MG63 (cell line): ENCODE results near the gene UQCC3. TPM values are rescaled to one million over a fixed set of nuclear protein-coding genes. Genes with fewer than 3 reads are reported as not detected.
A peak's percentile ranks its signal among the peaks of the same experiment; 100 is the strongest.

Experiments used
- DNase-seq: peaks from one replicate; pipeline ENCODE4 v3.0.0-alpha.2; 2020
- H3K27me3 ChIP-seq: fragments of 250-450 bp; sonication (Bioruptor Pico); 2 replicates; pipeline ENCODE4 v1.5.1; 2020; ENCODE audit warnings: mild to moderate bottlenecking, moderate library complexity
- H3K36me3 ChIP-seq: fragments of 250-450 bp; sonication (Bioruptor Pico); 2 replicates; pipeline ENCODE4 v1.5.1; 2020; ENCODE audit warnings: mild to moderate bottlenecking, moderate library complexity
- H3K4me3 ChIP-seq: fragments of 250-450 bp; sonication (Bioruptor Pico); 2 replicates; pipeline ENCODE4 v1.5.1; 2020; ENCODE audit warnings: mild to moderate bottlenecking, moderate library complexity
- H3K9me3 ChIP-seq: fragments of 250-450 bp; sonication (Bioruptor Pico); 2 replicates; pipeline ENCODE4 v1.5.1; 2020; ENCODE audit warnings: mild to moderate bottlenecking, moderate library complexity
- total RNA-seq: library from RNA; depleted of rRNA; stranded (reverse); fragments of >200 nt; shearing (Covaris generic); gene quantifications from 2 replicates; pipeline ENCODE4 v1.2.3, GENCODE V29; 2014; ENCODE audit warnings: low replicate concordance; rRNA removed

Gene UQCC3
- total RNA-seq, 1 experiment from 2014 or later: 16.4 TPM

- peak overlapping the region; percentile 23 for H3K4me3 ChIP-seq
- peak; percentile 77 for DNase-seq
- H3K9me3 ChIP-seq: no peaks in the 10 kb centered on the region
- H3K27me3 ChIP-seq: no peaks in the 10 kb centered on the region
- peaks cover 78% of the 10 kb centered on the region for H3K36me3 ChIP-seq
Measured at GRCh38 chr11:62709247-62710000, 38.0 kb downstream of the UQCC3 start.

DNA sequence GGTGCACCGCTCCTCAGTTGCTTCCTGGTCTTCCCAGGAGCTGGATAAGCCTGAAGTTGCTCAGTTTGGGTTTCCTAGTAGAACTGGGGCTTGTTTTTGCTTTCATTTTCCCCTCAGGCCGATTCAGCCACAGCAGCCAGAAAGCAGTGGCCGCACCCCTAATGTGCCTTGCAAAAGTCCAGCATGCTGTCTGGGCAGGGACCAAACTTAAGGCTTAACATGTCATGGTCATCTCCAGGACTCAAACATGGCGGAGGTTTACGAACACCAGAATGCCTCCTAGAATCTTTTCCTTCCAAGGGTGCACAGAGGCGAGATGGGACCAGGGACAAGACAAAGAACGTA lies 38.5 kb downstream of the UQCC3 start:
- peaks cover 76% of the 10 kb centered on the region for H3K36me3 ChIP-seq
- no peaks in the 10 kb centered on the region for H3K27me3 ChIP-seq
- no peaks in the 10 kb centered on the region for H3K9me3 ChIP-seq
- H3K4me3 ChIP-seq: peak overlapping the region; percentile 23; the same call in 1 of the 2 replicates
- DNase-seq: peak; percentile 22

- Histone ChIP-seq H3K4me3 (no peak overlapping the region), H3K9me3 (no peaks in the 10 kb centered on the region), H3K36me3 (peaks cover 82% of the 10 kb centered on the region), H3K27me3 (no peaks in the 10 kb centered on the region)
- no peak for DNase-seq
Measured at GRCh38 chr11:62712276-62712812, 40.9 kb downstream of the UQCC3 start.

GRCh38 chr11:62712861-62713260 lies 41.4 kb downstream of the UQCC3 start:
- H3K9me3 ChIP-seq: no peaks in the 10 kb centered on the region
- H3K27me3 ChIP-seq: no peaks in the 10 kb centered on the region
- peaks cover 87% of the 10 kb centered on the region for H3K36me3 ChIP-seq
- no peak for DNase-seq
- H3K4me3 ChIP-seq: no peak overlapping the region

- Histone ChIP-seq H3K4me3 (no peak overlapping the region), H3K36me3 (peaks cover 90% of the 10 kb centered on the region), H3K27me3 (no peaks in the 10 kb centered on the region), H3K9me3 (no peaks in the 10 kb centered on the region)
- no peak for DNase-seq
Measured at GRCh38 chr11:62713343-62713742, 41.9 kb downstream of the UQCC3 start.

GRCh38 chr11:62715150-62716130 lies 44.0 kb downstream of the UQCC3 start:
- Histone ChIP-seq H3K4me3 (no peak overlapping the region), H3K9me3 (no peaks in the 10 kb centered on the region), H3K27me3 (no peaks in the 10 kb centered on the region), H3K36me3 (peaks cover 87% of the 10 kb centered on the region)
- no peak for DNase-seq

DNA sequence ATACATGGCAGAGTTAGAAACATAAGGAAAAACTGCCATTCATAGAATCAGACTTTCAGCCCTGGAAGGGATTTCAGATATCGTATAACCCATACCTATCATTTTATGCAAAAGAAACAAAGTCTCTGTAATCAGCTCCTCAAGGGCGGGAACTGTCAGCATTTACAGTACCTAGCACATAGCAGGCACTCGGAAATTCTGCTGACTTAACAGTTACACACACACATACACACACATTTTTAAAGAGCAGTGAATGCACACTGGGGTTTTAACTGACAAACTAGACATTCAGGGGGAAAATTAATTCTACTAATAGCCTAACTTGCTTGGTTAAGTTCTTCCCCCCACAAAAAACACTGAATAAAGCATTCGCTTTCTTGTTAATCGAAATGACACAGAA lies 44.7 kb downstream of the UQCC3 start:
- no peaks in the 10 kb centered on the region for H3K9me3 ChIP-seq
- no peaks in the 10 kb centered on the region for H3K27me3 ChIP-seq
- peaks cover 89% of the 10 kb centered on the region for H3K36me3 ChIP-seq
- H3K4me3 ChIP-seq: no peak overlapping the region
- no peak for DNase-seq

DNA sequence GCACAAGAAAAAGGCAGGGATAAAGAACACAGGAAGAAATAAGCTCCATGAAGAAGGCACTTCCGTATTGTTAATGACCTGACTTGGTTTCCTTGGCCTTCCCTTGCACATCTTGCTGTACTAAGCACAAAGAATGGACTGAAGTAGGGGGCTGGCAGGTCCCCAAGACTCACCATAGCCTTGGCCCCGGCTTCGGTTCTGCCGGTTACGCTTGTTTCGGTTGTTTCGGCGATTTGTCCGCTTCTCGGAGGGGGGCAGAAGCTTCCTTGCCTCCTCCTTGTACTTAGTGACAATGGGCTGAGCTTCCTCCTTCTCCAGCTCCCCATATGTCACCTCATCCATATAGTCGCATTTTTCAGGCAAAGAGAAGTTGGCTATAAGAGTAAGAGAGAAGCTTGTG lies 45.3 kb downstream of the UQCC3 start:
- Histone ChIP-seq H3K36me3 (peaks cover 89% of the 10 kb centered on the region), H3K9me3 (no peaks in the 10 kb centered on the region), H3K27me3 (no peaks in the 10 kb centered on the region), H3K4me3 (no peak overlapping the region)
- DNase-seq: no peak

- no peak for DNase-seq
Measured at GRCh38 chr11:62719302-62719978, 48.0 kb downstream of the UQCC3 start.

GRCh38 chr11:62721994-62722393 lies 50.5 kb downstream of the UQCC3 start:
- Histone ChIP-seq H3K4me3 (no peak overlapping the region), H3K27me3 (no peaks in the 10 kb centered on the region), H3K36me3 (peaks cover 90% of the 10 kb centered on the region), H3K9me3 (no peaks in the 10 kb centered on the region)
- no peak for DNase-seq

More at GRCh38 chr11:62719302-62719978, 48.0 kb downstream of the UQCC3 start:
- H3K36me3 ChIP-seq: peaks cover 93% of the 10 kb centered on the region
- no peak overlapping the region for H3K4me3 ChIP-seq
- H3K27me3 ChIP-seq: no peaks in the 10 kb centered on the region
- H3K9me3 ChIP-seq: no peaks in the 10 kb centered on the region

Other genes starting within 250 kb of the UQCC3 start
- 110 and 122 TPM in 2 replicates for gene AHNAK, start 124.9 kb upstream of the UQCC3 start, total RNA-seq
- 2,571 and 3,577 TPM in 2 replicates for gene EEF1G, start 97.8 kb upstream of the UQCC3 start, total RNA-seq
- gene TUT1, start 80.2 kb upstream of the UQCC3 start, total RNA-seq: 11.1 and 20.3 TPM in 2 replicates
- 84.9 and 117 TPM in 2 replicates for gene MTA2, start 69.8 kb upstream of the UQCC3 start, total RNA-seq
- gene EML3, start 58.9 kb upstream of the UQCC3 start, total RNA-seq: 18.1 and 20.9 TPM in 2 replicates
- gene ROM1, start 58.4 kb upstream of the UQCC3 start, total RNA-seq: 2.5 and 8.5 TPM in 2 replicates
- gene B3GAT3, start 49.7 kb upstream of the UQCC3 start, total RNA-seq: 24.6 and 32.9 TPM in 2 replicates
- gene GANAB, start 25.1 kb upstream of the UQCC3 start, total RNA-seq: 496 and 667 TPM in 2 replicates
- gene INTS5, start 18.4 kb upstream of the UQCC3 start, total RNA-seq: 8.0 and 22.8 TPM in 2 replicates
- 64.8 and 73.5 TPM in 2 replicates for gene C11orf98, start 6.5 kb upstream of the UQCC3 start, total RNA-seq
- 10.9 and 14.9 TPM in 2 replicates for gene CSKMT, start 6.4 kb upstream of the UQCC3 start, total RNA-seq
- 4.7 and 9.8 TPM in 2 replicates for gene LBHD1, start 594 bp downstream of the UQCC3 start, total RNA-seq
- gene UBXN1, start 7.4 kb downstream of the UQCC3 start, total RNA-seq: 85.5 and 147 TPM in 2 replicates
- 1.4 and 2.3 TPM in 2 replicates for gene LRRN4CL, start 17.9 kb downstream of the UQCC3 start, total RNA-seq
- gene BSCL2, start 35.8 kb downstream of the UQCC3 start, total RNA-seq: 57.4 and 185 TPM in 2 replicates
- gene GNG3, start 36.0 kb downstream of the UQCC3 start, total RNA-seq: not detected in 2 replicates
- gene HNRNPUL2, start 55.8 kb downstream of the UQCC3 start, total RNA-seq: 2.1 and 4.5 TPM in 2 replicates
- 31.8 and 42.3 TPM in 2 replicates for gene TTC9C, start 56.8 kb downstream of the UQCC3 start, total RNA-seq
- 8.5 and 19.1 TPM in 2 replicates for gene ZBTB3, start 82.5 kb downstream of the UQCC3 start, total RNA-seq
- 77.9 and 85.4 TPM in 2 replicates for gene POLR2G, start 89.9 kb downstream of the UQCC3 start, total RNA-seq
- gene TAF6L, start 99.7 kb downstream of the UQCC3 start, total RNA-seq: 22.9 and 28.7 TPM in 2 replicates
- gene TMEM179B, start 115.7 kb downstream of the UQCC3 start, total RNA-seq: 27.5 and 46.6 TPM in 2 replicates
- 13.8 and 32.0 TPM in 2 replicates for gene TMEM223, start 120.3 kb downstream of the UQCC3 start, total RNA-seq
- gene NXF1, start 133.8 kb downstream of the UQCC3 start, total RNA-seq: 5.4 and 15.6 TPM in 2 replicates
- gene STX5, start 160.4 kb downstream of the UQCC3 start, total RNA-seq: 28.0 and 42.3 TPM in 2 replicates
- gene TEX54, start 161.2 kb downstream of the UQCC3 start, total RNA-seq: not detected in 2 replicates
- 135 and 139 TPM in 2 replicates for gene WDR74, start 167.9 kb downstream of the UQCC3 start, total RNA-seq
- 545 and 579 TPM in 2 replicates for gene SLC3A2, start 209.2 kb downstream of the UQCC3 start, total RNA-seq
- gene CHRM1, start 249.7 kb downstream of the UQCC3 start, total RNA-seq: 0.22 and 1.3 TPM in 2 replicates